Measurements from ENCODE around the gene CBL.
"Not testable (repeated sequence)": the region's sequence is repeated elsewhere in the genome, so short reads cannot be mapped to it uniquely, and the experiment has no call there.

CBL gene

GRCh38 chr11:119209186-119209585 is 3.0 kb downstream of the CBL start:
- no peak for DNase-seq (ENCODE audit: low read depth in 2 of 2)

- no peak for DNase-seq (ENCODE audit: low read depth in 2 of 2)
These were observed 3.9 kb downstream of the CBL start for GRCh38 chr11:119210050-119210449.

- no peak for DNase-seq (ENCODE audit: low read depth in 2 of 2)
These were observed 12.2 kb downstream of the CBL start for GRCh38 chr11:119218141-119218878.

- DNase-seq (ENCODE audit: low read depth in 2 of 2): no peak
These were observed 16.2 kb downstream of the CBL start for GRCh38 chr11:119222308-119222707.

GRCh38 chr11:119222891-119223290 is 16.8 kb downstream of the CBL start:
- DNase-seq (ENCODE audit: low read depth in 2 of 2): no peak

GRCh38 chr11:119223856-119224255 is 17.7 kb downstream of the CBL start:
- DNase-seq (ENCODE audit: low read depth in 2 of 2): no peak

GRCh38 chr11:119228535-119229287 is 22.6 kb downstream of the CBL start:
- DNase-seq (ENCODE audit: low read depth in 2 of 2): not testable (repeated sequence)

GRCh38 chr11:119229288-119229672 is 23.1 kb downstream of the CBL start:
- no peak for DNase-seq (ENCODE audit: low read depth in 2 of 2)

GRCh38 chr11:119229741-119230140 is 23.6 kb downstream of the CBL start:
- no peak for DNase-seq (ENCODE audit: low read depth in 2 of 2)

- no peak for DNase-seq (ENCODE audit: low read depth in 2 of 2)
These were observed 30.4 kb downstream of the CBL start for GRCh38 chr11:119236490-119236889.

GRCh38 chr11:119236891-119237290 is 30.8 kb downstream of the CBL start:
- DNase-seq (ENCODE audit: low read depth in 2 of 2): no peak

GRCh38 chr11:119237515-119237914 is 31.4 kb downstream of the CBL start:
- DNase-seq (ENCODE audit: low read depth in 2 of 2): no peak

- no peak for DNase-seq (ENCODE audit: low read depth in 2 of 2)
These were observed 42.9 kb downstream of the CBL start for GRCh38 chr11:119248750-119249670.

- no peak for DNase-seq (ENCODE audit: low read depth in 2 of 2)
These were observed 43.5 kb downstream of the CBL start for GRCh38 chr11:119249671-119250010.

- DNase-seq (ENCODE audit: low read depth in 2 of 2): no peak
These were observed 45.0 kb downstream of the CBL start for GRCh38 chr11:119251114-119251513.

- DNase-seq (ENCODE audit: low read depth in 2 of 2): peak; percentile 56 to 61
These were observed 48.1 kb downstream of the CBL start for GRCh38 chr11:119254239-119254638.

GRCh38 chr11:119258180-119258579 is 52.0 kb downstream of the CBL start:
- DNase-seq (ENCODE audit: low read depth in 2 of 2): no peak

- DNase-seq (ENCODE audit: low read depth in 2 of 2): no peak
These were observed 52.8 kb downstream of the CBL start for GRCh38 chr11:119258983-119259382.

GRCh38 chr11:119262668-119263351 is 56.7 kb downstream of the CBL start:
- DNase-seq (ENCODE audit: low read depth in 2 of 2): no peak

GRCh38 chr11:119263352-119263940 is 57.3 kb downstream of the CBL start:
- DNase-seq (ENCODE audit: low read depth in 2 of 2): no peak

GRCh38 chr11:119266063-119266462 is 59.9 kb downstream of the CBL start:
- DNase-seq (ENCODE audit: low read depth in 2 of 2): no peak
